Lung (tissue), 12 donors: ENCODE measurements around the gene NPW. TPM values are rescaled to one million over a fixed set of nuclear protein-coding genes. Genes with fewer than 3 reads are reported as not detected.

Source experiments
- ATAC-seq: fragments of 200-7000 bp; cut with Tn5 transposase; one replicate; pipeline ENCODE4 v1.9.1; 2020; ENCODE audit warnings: moderate number of reproducible peaks; ENCODE audit not compliant: insufficient read depth, low FRiP score
- DNase-seq, 3 donors: peaks; one replicate each; pipeline ENCODE4 v3.0.0-alpha.2; 2013 to 2017
- H3K27ac ChIP-seq, 2 donors: one replicate each; pipeline ENCODE4 v1.5.1; 2013; ENCODE audit warnings: mild to moderate bottlenecking in 2 of 2, moderate library complexity in 2 of 2, control low read depth in 1 of 2, inconsistent platforms in 1 of 2, low read depth in 1 of 2, low read length in 1 of 2
- H3K27me3 ChIP-seq, 3 donors: one replicate each; pipeline ENCODE4 v1.5.1; 2013; ENCODE audit warnings: low read length in 2 of 3; ENCODE audit not compliant: control insufficient read depth in 3 of 3, insufficient read depth in 3 of 3
- H3K36me3 ChIP-seq, 4 donors: one replicate each; pipeline ENCODE4 v1.5.1; 2013; ENCODE audit warnings: low read length in 4 of 4, mild to moderate bottlenecking in 1 of 4, moderate library complexity in 1 of 4; ENCODE audit not compliant: control insufficient read depth in 4 of 4, insufficient read depth in 4 of 4
- H3K4me1 ChIP-seq, 5 donors: one replicate each; pipeline ENCODE4 v1.5.1; 2013; ENCODE audit warnings: low read length in 5 of 5, mild to moderate bottlenecking in 2 of 5, moderate library complexity in 1 of 5; ENCODE audit not compliant: control insufficient read depth in 5 of 5, insufficient read depth in 5 of 5
- H3K4me3 ChIP-seq: one replicate; pipeline ENCODE4 v1.5.1; 2013; ENCODE audit warnings: mild to moderate bottlenecking, control low read depth, moderate library complexity
- H3K9ac ChIP-seq, 2 donors: one replicate each; pipeline ENCODE4 v1.5.1; 2013; ENCODE audit warnings: low read length in 2 of 2, control low read depth in 1 of 2; ENCODE audit not compliant: insufficient read depth in 1 of 2
- H3K9me3 ChIP-seq, 4 donors: one replicate each; pipeline ENCODE4 v1.5.1; 2013; ENCODE audit warnings: low read length in 3 of 4, mild to moderate bottlenecking in 1 of 4, moderate library complexity in 1 of 4; ENCODE audit not compliant: control insufficient read depth in 4 of 4, insufficient read depth in 3 of 4
- CTCF ChIP-seq: IDR thresholded peaks from 2 replicates; pipeline ENCODE4 v1.5.1; 2012; ENCODE audit warnings: mild to moderate bottlenecking; ENCODE audit errors: control extremely low read depth, extremely low read depth
- WGBS, 2 donors: extraction: QIAGEN DNeasy Blood & Tissue Kit; methylation state at CpG; one replicate each; pipeline ENCODE4 v1.1.7; 2013; 5-methylcytosine and 5-hydroxymethylcytosine counted together
- polyA plus RNA-seq, 2 donors: library from polyadenylated mRNA; stranded (reverse); fragments of 200-250 nt; gene quantifications; one replicate each; pipeline ENCODE4 v1.2.1, GENCODE V29; 2013
- total RNA-seq, 2 donors: library from RNA; depleted of rRNA in 1 of 2; stranded (reverse); fragments of >200 nt in 1 of 2; gene quantifications; one replicate each; pipeline ENCODE4 v1.2.1, GENCODE V29; 2014 to 2021
- donor health status: control.
- donor health status: control.
- donor health status: Bipolar disorder and iron deficiency.
- donor health status: healthy.
- donor health status: DM: yes; HTN: yes; CAD: no.

The NPW gene
- total and polyA plus RNA-seq, 4 donors = 0.12 to 1.3 (median 0.53) TPM

GRCh38 chr16:1998852-1999801, 20.5 kb upstream of the NPW start:
- H3K9me3 ChIP-seq = no peaks in the 10 kb centered on the region
- H3K4me1 ChIP-seq = peaks cover 0 to 4% (median 1%) of the 10 kb centered on the region in 5 donors
- ATAC-seq (no peak), DNase-seq (no peak)
- TF ChIP-seq CTCF = no peak
- WGBS, 2 donors = 94 to 97% methylated on average over 34 to 39 of the region's 39 CpGs
- no peaks in the 10 kb centered on the region for H3K27me3 ChIP-seq
- H3K27ac ChIP-seq = no peak overlapping the region
- H3K9ac ChIP-seq = no peak overlapping the region
- peaks cover 2 to 58% (median 26%) of the 10 kb centered on the region in 4 donors for H3K36me3 ChIP-seq
- H3K4me3 ChIP-seq = no peak overlapping the region

GRCh38 chr16:1999866-2000514, 19.6 kb upstream of the NPW start:
- WGBS, 2 donors = 92 to 94% methylated on average over 27 to 28 of the region's 28 CpGs
- Histone ChIP-seq H3K9ac (no peak overlapping the region), H3K27ac (no peak overlapping the region), H3K4me3 (no peak overlapping the region), H3K27me3 (no peaks in the 10 kb centered on the region), H3K9me3 (no peaks in the 10 kb centered on the region), H3K36me3 (peaks cover 2 to 58% (median 26%) of the 10 kb centered on the region in 4 donors), H3K4me1 (peaks cover 0 to 12% (median 6%) of the 10 kb centered on the region in 5 donors)
- ATAC-seq (no peak), DNase-seq (no peak)
- no peak for TF ChIP-seq CTCF

- DNase-seq (no peak), ATAC-seq (no peak)
- no peaks in the 10 kb centered on the region for H3K9me3 ChIP-seq
- peaks cover 0 to 21% (median 6%) of the 10 kb centered on the region in 5 donors for H3K4me1 ChIP-seq
- H3K27ac ChIP-seq = no peak overlapping the region
- H3K36me3 ChIP-seq = peaks cover 0 to 58% (median 26%) of the 10 kb centered on the region in 4 donors
- 96 to 97% methylated on average over 19 of the region's 19 CpGs for WGBS, 2 donors
- no peaks in the 10 kb centered on the region for H3K27me3 ChIP-seq
- no peak overlapping the region for H3K9ac ChIP-seq
- H3K4me3 ChIP-seq = no peak overlapping the region
- no peak for TF ChIP-seq CTCF
These were observed 18.6 kb upstream of the NPW start for GRCh38 chr16:2001035-2001434.
